IPS-20b (cell line): ENCODE measurements around the gene CLMN.

Experiments used
- H3K27ac ChIP-seq: one replicate; pipeline ENCODE4 v1.5.1; 2013; ENCODE audit warnings: low read length
- H3K27me3 ChIP-seq: 2 replicates; pipeline ENCODE4 v1.6.1; 2013; ENCODE audit warnings: mild to moderate bottlenecking, low read length, inconsistent platforms; ENCODE audit not compliant: insufficient read depth
- H3K36me3 ChIP-seq: 2 replicates; pipeline ENCODE4 v1.6.1; 2013; ENCODE audit warnings: low read depth, mild to moderate bottlenecking, inconsistent platforms, low read length, moderate library complexity; ENCODE audit not compliant: insufficient read depth
- H3K4me1 ChIP-seq: 2 replicates; pipeline ENCODE4 v1.6.1; 2013; ENCODE audit warnings: mild to moderate bottlenecking, control low read depth, inconsistent platforms, low read length, moderate library complexity; ENCODE audit not compliant: insufficient read depth
- H3K4me3 ChIP-seq: 2 replicates; pipeline ENCODE4 v1.5.1; 2013; ENCODE audit warnings: mild to moderate bottlenecking, low read length, inconsistent platforms
- H3K9ac ChIP-seq: 2 replicates; pipeline ENCODE4 v1.6.1; 2013; ENCODE audit warnings: low read depth, mild to moderate bottlenecking, inconsistent platforms, low read length, moderate library complexity
- H3K9me3 ChIP-seq: 2 replicates; pipeline ENCODE4 v1.6.1; 2013; ENCODE audit warnings: mild to moderate bottlenecking, low read depth, low read length, inconsistent platforms; ENCODE audit not compliant: insufficient read depth

CLMN gene

DNA sequence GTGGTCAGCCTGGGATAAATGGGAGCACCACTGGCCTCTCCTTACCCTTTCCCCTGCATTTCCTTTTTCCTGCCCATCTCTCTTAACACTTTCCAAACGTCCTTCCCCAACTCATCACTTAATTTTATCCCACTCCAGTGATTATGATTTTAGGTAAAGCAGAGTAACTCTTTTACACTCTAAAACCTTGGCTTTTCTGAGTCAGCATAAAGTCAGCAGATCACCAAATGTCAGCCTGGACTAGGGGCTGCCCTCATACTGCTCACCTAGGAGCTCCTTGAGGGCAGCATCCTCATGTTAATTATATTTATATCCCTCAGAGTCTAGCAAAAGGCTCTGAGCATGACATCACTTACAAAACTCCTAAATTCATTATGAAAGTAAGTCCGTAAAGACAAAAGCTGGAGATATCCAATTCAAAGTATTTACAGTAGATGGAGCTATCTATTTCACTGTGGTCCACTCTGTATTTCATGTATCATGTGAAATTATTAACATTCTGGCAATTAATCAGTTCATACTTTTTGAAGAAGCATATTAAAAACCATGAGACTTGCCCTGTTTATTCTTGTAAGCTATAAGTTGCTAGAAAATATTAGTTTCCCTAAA lies 145.4 kb downstream of the CLMN start:
- Histone ChIP-seq H3K4me3 (no peak overlapping the region), H3K9me3 (no peaks in the 10 kb centered on the region)

DNA sequence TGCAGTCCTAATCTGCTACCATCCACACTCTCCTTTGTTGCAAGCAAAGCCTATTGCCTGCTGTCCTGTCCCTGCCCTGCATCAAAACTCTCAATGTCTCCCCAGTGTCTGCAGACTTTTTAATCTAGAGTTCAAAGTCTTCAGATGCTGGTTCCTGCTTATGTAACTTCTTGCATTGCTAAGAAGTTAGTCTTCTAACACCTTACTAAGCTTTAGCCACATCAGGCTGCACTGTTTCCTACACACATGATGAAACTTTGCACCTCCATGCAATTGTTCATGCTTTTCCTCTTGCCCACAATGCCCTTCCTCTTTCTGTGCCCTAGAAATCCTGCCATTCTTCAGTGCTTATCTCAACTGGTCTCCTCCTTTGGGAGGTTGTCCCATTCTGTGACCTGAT lies 146.2 kb downstream of the CLMN start:
- Histone ChIP-seq H3K36me3 (no peaks in the 10 kb centered on the region), H3K9me3 (no peaks in the 10 kb centered on the region), H3K9ac (no peak overlapping the region), H3K27ac (no peak overlapping the region), H3K4me1 (no peaks in the 10 kb centered on the region), H3K27me3 (no peaks in the 10 kb centered on the region), H3K4me3 (no peak overlapping the region)

More for the DNA sequence above, 145.4 kb downstream of the CLMN start:
- Histone ChIP-seq H3K36me3 (no peaks in the 10 kb centered on the region), H3K4me1 (no peaks in the 10 kb centered on the region), H3K27ac (no peak overlapping the region), H3K27me3 (no peaks in the 10 kb centered on the region), H3K9ac (no peak overlapping the region)

GRCh38 chr14:95167177-95167576 lies 152.5 kb downstream of the CLMN start:
- no peak overlapping the region for H3K4me3 ChIP-seq
- H3K4me1 ChIP-seq: peaks cover 9% of the 10 kb centered on the region; the same call in 1 of the 2 replicates
- no peaks in the 10 kb centered on the region for H3K27me3 ChIP-seq
- no peak overlapping the region for H3K27ac ChIP-seq
- peaks cover 5% of the 10 kb centered on the region; the same call in 1 of the 2 replicates for H3K9me3 ChIP-seq
- H3K9ac ChIP-seq: no peak overlapping the region
- no peaks in the 10 kb centered on the region for H3K36me3 ChIP-seq

- peaks cover 5% of the 10 kb centered on the region; the same call in 1 of the 2 replicates for H3K9me3 ChIP-seq
- H3K27ac ChIP-seq: no peak overlapping the region
- no peaks in the 10 kb centered on the region for H3K36me3 ChIP-seq
- H3K4me1 ChIP-seq: peaks cover 10% of the 10 kb centered on the region; the same call in 1 of the 2 replicates
- H3K9ac ChIP-seq: no peak overlapping the region
- H3K27me3 ChIP-seq: no peaks in the 10 kb centered on the region
- no peak overlapping the region for H3K4me3 ChIP-seq
These were observed 154.2 kb downstream of the CLMN start for GRCh38 chr14:95165517-95165916.

DNA sequence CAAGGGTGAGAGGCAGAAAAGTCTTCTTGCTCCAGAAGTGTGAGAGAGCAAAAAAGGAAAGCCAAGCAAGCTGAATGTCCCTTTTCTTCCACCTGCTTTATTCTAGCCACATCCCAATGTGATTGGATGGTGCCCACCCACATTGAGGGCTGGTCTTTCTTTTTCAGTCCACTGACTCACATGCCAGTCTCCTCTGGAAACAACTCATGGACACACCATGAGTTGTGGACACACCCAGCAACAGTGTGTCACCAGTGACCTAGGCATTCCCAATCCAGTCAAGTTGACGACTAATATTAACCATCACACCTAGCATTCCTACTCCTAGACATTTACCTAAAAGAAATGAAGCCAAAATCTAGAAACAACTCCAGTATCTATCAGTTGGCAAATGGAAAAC lies 155.2 kb downstream of the CLMN start:
- H3K36me3 ChIP-seq: no peaks in the 10 kb centered on the region
- peaks cover 10% of the 10 kb centered on the region; the same call in 1 of the 2 replicates for H3K4me1 ChIP-seq
- no peak overlapping the region for H3K9ac ChIP-seq
- no peak overlapping the region for H3K4me3 ChIP-seq
- H3K27ac ChIP-seq: no peak overlapping the region
- H3K9me3 ChIP-seq: peaks cover 5% of the 10 kb centered on the region; the same call in 1 of the 2 replicates
- no peaks in the 10 kb centered on the region for H3K27me3 ChIP-seq

GRCh38 chr14:95163666-95164065 lies 156.0 kb downstream of the CLMN start:
- Histone ChIP-seq H3K4me1 (peaks cover 10% of the 10 kb centered on the region; the same call in 1 of the 2 replicates), H3K9me3 (peaks cover 5% of the 10 kb centered on the region; the same call in 1 of the 2 replicates), H3K9ac (no peak overlapping the region), H3K27ac (no peak overlapping the region), H3K27me3 (no peaks in the 10 kb centered on the region), H3K4me3 (no peak overlapping the region), H3K36me3 (no peaks in the 10 kb centered on the region)

- no peaks in the 10 kb centered on the region for H3K27me3 ChIP-seq
- H3K9me3 ChIP-seq: peaks cover 5% of the 10 kb centered on the region; the same call in 1 of the 2 replicates
- H3K9ac ChIP-seq: no peak overlapping the region
- peaks cover 10% of the 10 kb centered on the region; the same call in 1 of the 2 replicates for H3K4me1 ChIP-seq
- no peaks in the 10 kb centered on the region for H3K36me3 ChIP-seq
- H3K4me3 ChIP-seq: no peak overlapping the region
- H3K27ac ChIP-seq: no peak overlapping the region
These were observed 156.6 kb downstream of the CLMN start for GRCh38 chr14:95163132-95163531.

DNA sequence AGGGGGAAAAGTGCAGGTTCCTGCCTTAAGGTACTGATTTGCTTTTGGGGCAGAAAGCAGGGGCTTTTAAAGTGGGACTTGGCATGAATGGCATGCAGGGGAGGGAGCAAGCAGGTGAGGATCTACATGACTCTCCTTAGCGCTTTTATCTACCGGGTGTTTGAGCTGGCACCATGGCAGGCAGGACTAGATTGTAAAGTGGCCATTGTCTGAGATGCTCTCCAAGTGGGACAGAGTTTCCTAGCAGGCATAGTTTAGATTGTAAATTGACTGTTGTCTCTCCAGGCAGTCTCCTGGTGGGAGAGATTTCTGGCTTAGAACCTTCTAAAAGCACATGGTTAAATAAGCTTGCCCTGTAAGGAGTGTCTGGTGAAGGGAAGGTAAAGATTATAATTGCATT lies 157.1 kb downstream of the CLMN start:
- Histone ChIP-seq H3K27ac (no peak overlapping the region), H3K4me3 (no peak overlapping the region), H3K4me1 (peaks cover 10% of the 10 kb centered on the region; the same call in 1 of the 2 replicates), H3K9me3 (peaks cover 5% of the 10 kb centered on the region; the same call in 1 of the 2 replicates), H3K36me3 (no peaks in the 10 kb centered on the region), H3K9ac (no peak overlapping the region), H3K27me3 (no peaks in the 10 kb centered on the region)

DNA sequence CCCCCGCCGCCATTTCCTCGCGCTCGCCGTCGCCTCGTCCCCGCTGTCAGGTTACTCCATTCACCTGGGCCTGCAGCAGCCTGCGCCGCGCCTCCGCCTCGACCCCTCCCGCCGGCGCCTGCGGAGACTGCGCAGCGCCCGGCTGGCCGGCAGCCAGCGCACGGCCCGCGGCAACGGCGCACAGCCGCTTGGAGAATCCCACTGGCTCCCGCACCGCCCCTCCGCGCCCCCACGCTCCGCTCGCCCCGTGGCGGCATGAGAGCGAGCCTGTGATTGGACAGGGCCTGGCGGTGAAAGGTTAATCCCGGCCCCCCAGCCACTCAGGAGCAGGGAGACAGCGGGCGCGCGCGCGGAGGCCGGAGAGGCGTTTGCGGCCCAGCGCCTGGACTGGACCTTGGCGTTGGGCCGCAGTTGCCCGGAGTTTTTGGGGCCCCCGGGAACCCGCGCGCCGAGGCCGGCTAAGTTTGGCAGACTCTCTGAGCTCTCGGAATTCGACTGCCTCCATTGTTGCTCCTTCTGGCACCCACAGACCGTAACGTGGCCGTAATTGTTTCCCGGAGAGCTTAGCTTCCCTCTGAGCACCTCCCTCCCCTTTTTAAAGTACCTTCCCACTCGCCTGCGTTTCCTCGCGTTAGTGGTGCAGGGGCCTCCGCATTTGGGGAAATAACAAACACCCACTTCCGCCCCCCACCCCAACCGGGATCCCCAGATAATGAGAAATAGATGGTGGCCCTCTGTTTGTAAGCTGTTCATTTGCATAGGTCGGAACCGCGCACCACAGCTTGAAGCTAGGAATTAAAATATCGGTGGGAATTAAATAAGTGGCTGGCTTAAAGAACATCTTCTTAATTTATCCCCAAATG lies 162.2 kb downstream of the CLMN start, which contains the start of gene DICER1:
DICER1 (minus strand) TSS at position 203 of the 863 bp plus-strand sequence. CDS start 24,071 bp downstream, outside the sequence.
- peak within 1 kb of the TSS; percentile 72 for H3K27ac ChIP-seq
- no peaks in the 10 kb centered on the region for H3K36me3 ChIP-seq
- H3K9me3 ChIP-seq: no peaks in the 10 kb centered on the region
- peaks cover 15% of the 10 kb centered on the region; the same call in 1 of the 2 replicates for H3K4me1 ChIP-seq
- peak within 1 kb of the TSS; percentile 88; the same call in 1 of the 2 replicates for H3K9ac ChIP-seq
- peak within 1 kb of the TSS; percentile 71 for H3K4me3 ChIP-seq
- H3K27me3 ChIP-seq: no peaks in the 10 kb centered on the region

DNA sequence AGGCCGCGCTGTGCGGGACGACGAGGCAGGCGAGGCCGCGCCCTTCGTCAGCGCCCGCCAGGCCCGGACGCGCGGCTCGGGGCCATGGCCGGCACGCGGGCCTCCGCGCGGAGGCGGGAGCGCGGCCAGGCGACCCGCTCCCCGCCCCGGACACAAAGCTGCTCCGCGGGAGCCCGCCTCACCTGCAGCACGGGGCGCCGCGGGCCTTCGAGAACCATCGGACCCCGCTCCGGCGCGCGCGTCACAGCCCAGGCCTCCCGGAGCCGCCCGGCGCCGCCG lies 162.7 kb downstream of the CLMN start:
- peak overlapping the region; percentile 78; the same call in 1 of the 2 replicates for H3K9ac ChIP-seq
- H3K27ac ChIP-seq: no peak overlapping the region
- peaks cover 13% of the 10 kb centered on the region for H3K4me1 ChIP-seq
- H3K36me3 ChIP-seq: no peaks in the 10 kb centered on the region
- no peaks in the 10 kb centered on the region for H3K9me3 ChIP-seq
- H3K27me3 ChIP-seq: no peaks in the 10 kb centered on the region
- peak overlapping the region; percentile 71; the same call in 1 of the 2 replicates for H3K4me3 ChIP-seq

DNA sequence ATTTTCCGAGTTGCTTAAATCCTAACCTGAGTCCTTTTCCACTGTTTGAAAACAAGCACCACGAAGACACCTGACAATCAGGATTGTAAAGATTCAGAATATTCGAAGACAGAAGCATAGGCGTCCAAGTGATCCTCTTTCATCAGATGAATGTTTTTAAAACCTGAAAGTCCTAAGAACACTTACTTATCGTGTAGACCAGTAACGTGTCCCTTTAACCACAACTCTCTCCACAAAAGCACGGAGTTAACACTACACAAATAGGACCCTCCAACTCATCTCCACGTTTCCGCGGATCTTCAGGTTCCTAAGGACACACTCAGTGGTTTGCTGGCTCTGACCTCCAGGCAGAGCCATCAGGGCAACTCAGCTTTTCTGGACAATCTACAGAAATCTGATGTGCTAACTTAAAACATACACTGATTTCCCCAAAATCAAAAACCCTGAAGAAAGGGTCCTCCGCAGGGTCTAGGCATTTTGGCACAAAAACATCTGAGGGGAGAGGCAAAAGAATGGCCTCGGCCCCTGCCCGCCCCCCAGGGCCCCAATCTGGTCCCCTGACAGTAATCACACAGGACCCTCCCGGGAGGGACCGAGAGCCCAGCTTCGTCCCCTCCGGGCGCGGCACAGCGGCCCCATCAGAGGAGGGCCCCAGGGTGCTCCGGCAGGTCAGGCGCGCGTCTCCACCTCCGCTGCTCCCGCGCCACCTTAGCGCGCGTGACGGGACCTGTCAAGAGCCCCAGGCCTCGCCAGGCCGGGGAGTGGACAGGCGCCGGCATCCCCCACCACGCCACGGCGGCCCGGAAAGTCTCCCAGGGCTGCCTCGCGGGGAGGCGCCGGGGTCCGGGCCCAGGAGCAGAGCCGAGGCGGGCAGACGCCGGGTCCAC lies 163.3 kb downstream of the CLMN start:
- H3K9me3 ChIP-seq: no peaks in the 10 kb centered on the region
- H3K9ac ChIP-seq: peak overlapping the region; percentile 78; the same call in 1 of the 2 replicates
- H3K27me3 ChIP-seq: no peaks in the 10 kb centered on the region
- no peaks in the 10 kb centered on the region for H3K36me3 ChIP-seq
- H3K4me3 ChIP-seq: peak overlapping the region; percentile 71
- H3K27ac ChIP-seq: no peak overlapping the region
- H3K4me1 ChIP-seq: peaks cover 14% of the 10 kb centered on the region
